CD8-positive, alpha-beta memory T cell (primary cell): ENCODE data around the gene MED27. TPM values are rescaled to one million over a fixed set of nuclear protein-coding genes. Genes with fewer than 3 reads are reported as not detected.

Experiments
- CTCF ChIA-PET: fragments of 350-600 bp; sonication (Branson Sonifier 250); formaldehyde crosslinking; loops from one replicate; lab custom pipeline; 2021; ENCODE audit warnings: antibody characterized with exemption; lab: Charles Lee
- POLR2A ChIA-PET: fragments of 350-600 bp; sonication (Branson Sonifier 250); formaldehyde crosslinking; loops from one replicate; lab custom pipeline; 2021; ENCODE audit warnings: antibody characterized with exemption; lab: Charles Lee
- DNase-seq, 5 donors: peaks; one replicate each; pipeline versions ENCODE4 v3.0.0 to v3.0.0-alpha.2; 2020 to 2022; ENCODE audit warnings: mixed read lengths in 1 of 5
- H3K27ac ChIP-seq: one replicate; pipeline ENCODE4 v1.7.0; 2013; ENCODE audit warnings: low read depth, mild to moderate bottlenecking, low read length, moderate library complexity
- H3K27me3 ChIP-seq: 2 replicates; pipeline ENCODE4 v1.7.0; 2013; ENCODE audit warnings: low read length, mild to moderate bottlenecking; ENCODE audit not compliant: insufficient read depth, poor library complexity, severe bottlenecking
- H3K36me3 ChIP-seq: 2 replicates; pipeline ENCODE4 v1.7.0; 2013; ENCODE audit warnings: mild to moderate bottlenecking, low read length, moderate library complexity; ENCODE audit not compliant: insufficient read depth
- H3K4me1 ChIP-seq: 2 replicates; pipeline ENCODE4 v1.7.0; 2013; ENCODE audit warnings: mild to moderate bottlenecking, low read length, moderate library complexity; ENCODE audit not compliant: insufficient read depth
- H3K4me3 ChIP-seq: 2 replicates; pipeline ENCODE4 v1.7.0; 2013; ENCODE audit warnings: mild to moderate bottlenecking, low read length
- H3K9me3 ChIP-seq: 2 replicates; pipeline ENCODE4 v1.7.0; 2013; ENCODE audit warnings: mild to moderate bottlenecking, low read length
- H3K27ac Mint-ChIP-seq, 8 donors: one replicate each; pipeline ENCODE4 v1.8.0; 2020 to 2021; ENCODE audit warnings: mixed read lengths in 8 of 8, mild to moderate bottlenecking in 6 of 8, inconsistent platforms in 3 of 8, moderate library complexity in 3 of 8
- H3K27me3 Mint-ChIP-seq, 2 donors: one replicate each; pipeline ENCODE4 v1.8.0; 2020 to 2021; ENCODE audit warnings: mixed read lengths in 2 of 2, mild to moderate bottlenecking in 1 of 2, moderate library complexity in 1 of 2
- H3K36me3 Mint-ChIP-seq, 3 donors: one replicate each; pipeline ENCODE4 v1.8.0; 2020 to 2021; ENCODE audit warnings: mixed read lengths in 3 of 3, inconsistent platforms in 1 of 3, mild to moderate bottlenecking in 1 of 3
- H3K4me1 Mint-ChIP-seq, 3 donors: one replicate each; pipeline ENCODE4 v1.8.0; 2020 to 2021; ENCODE audit warnings: mixed read lengths in 3 of 3, inconsistent platforms in 1 of 3, mild to moderate bottlenecking in 1 of 3
- H3K4me3 Mint-ChIP-seq, 7 donors: one replicate each; pipeline ENCODE4 v1.8.0; 2020 to 2021; ENCODE audit warnings: mixed read lengths in 7 of 7, mild to moderate bottlenecking in 6 of 7, moderate library complexity in 4 of 7, inconsistent platforms in 2 of 7
- H3K9me3 Mint-ChIP-seq, 5 donors: one replicate each; pipeline ENCODE4 v1.8.0; 2020 to 2022; ENCODE audit warnings: mixed read lengths in 5 of 5, mild to moderate bottlenecking in 3 of 5, moderate library complexity in 2 of 5, inconsistent platforms in 1 of 5
- polyA plus RNA-seq: library from polyadenylated mRNA; unstranded; fragments of 300-500 nt; fragmentation: Illumina TruSeq; gene quantifications from one replicate; pipeline ENCODE4 v1.2.3, GENCODE V29; 2021
- total RNA-seq, 2 experiments: library from RNA; stranded (reverse); gene quantifications; one replicate each; pipeline ENCODE4 v1.2.3, GENCODE V29; 2021

MED27 gene
- total and polyA plus RNA-seq, 3 experiments from 2014 or later: 31.6 to 39.7 (median 35.9) TPM

- Mint-ChIP-seq H3K4me3 (no peak overlapping the region), H3K27ac (no peak overlapping the region), H3K36me3 (peaks cover 0 to 33% (median 5%) of the 10 kb centered on the region in 3 donors), H3K9me3 (no peaks in the 10 kb centered on the region), H3K4me1 (peaks cover 0 to 4% (median 0%) of the 10 kb centered on the region in 3 donors), H3K27me3 (no peaks in the 10 kb centered on the region)
- no peaks in the 10 kb centered on the region for H3K4me1 ChIP-seq
- no peak overlapping the region for H3K27ac ChIP-seq
- no peaks in the 10 kb centered on the region for H3K27me3 ChIP-seq
- ChIA-PET POLR2A (no interaction called here), CTCF (no interaction called here)
- H3K36me3 ChIP-seq: no peaks in the 10 kb centered on the region
- no peak for DNase-seq
- H3K4me3 ChIP-seq: no peak overlapping the region
- no peaks in the 10 kb centered on the region for H3K9me3 ChIP-seq
Observed at GRCh38 chr9:131870156-131870555, 209.5 kb downstream of the MED27 start.

- peaks cover 0 to 35% (median 5%) of the 10 kb centered on the region in 3 donors for H3K36me3 Mint-ChIP-seq
- CTCF ChIA-PET: no interaction called here
Observed at GRCh38 chr9:131869348-131869747, 210.3 kb downstream of the MED27 start.

GRCh38 chr9:131868766-131869165 is 210.9 kb downstream of the MED27 start:
- H3K9me3 ChIP-seq: no peaks in the 10 kb centered on the region
- CTCF ChIA-PET: no interaction called here
- no peak overlapping the region for H3K27ac ChIP-seq
- no peaks in the 10 kb centered on the region for H3K36me3 ChIP-seq
- no peak for DNase-seq
- H3K36me3 Mint-ChIP-seq: peaks cover 0 to 35% (median 5%) of the 10 kb centered on the region in 3 donors
- no peak overlapping the region for H3K4me3 Mint-ChIP-seq
- POLR2A ChIA-PET: no interaction called here
- H3K4me1 ChIP-seq: no peaks in the 10 kb centered on the region
- H3K4me1 Mint-ChIP-seq: peaks cover 0 to 4% (median 0%) of the 10 kb centered on the region in 3 donors
- no peaks in the 10 kb centered on the region for H3K27me3 ChIP-seq
- no peak overlapping the region for H3K4me3 ChIP-seq
- no peaks in the 10 kb centered on the region for H3K9me3 Mint-ChIP-seq
- H3K27ac Mint-ChIP-seq: no peak overlapping the region
- H3K27me3 Mint-ChIP-seq: no peaks in the 10 kb centered on the region

More at GRCh38 chr9:131869348-131869747, 210.3 kb downstream of the MED27 start:
- POLR2A ChIA-PET: no interaction called here
- H3K4me1 Mint-ChIP-seq: peaks cover 0 to 4% (median 0%) of the 10 kb centered on the region in 3 donors
- no peak for DNase-seq
- Histone ChIP-seq H3K4me3 (no peak overlapping the region), H3K27me3 (no peaks in the 10 kb centered on the region), H3K36me3 (no peaks in the 10 kb centered on the region), H3K27ac (no peak overlapping the region), H3K9me3 (no peaks in the 10 kb centered on the region), H3K4me1 (no peaks in the 10 kb centered on the region)
- H3K4me3 Mint-ChIP-seq: no peak overlapping the region
- no peaks in the 10 kb centered on the region for H3K27me3 Mint-ChIP-seq
- H3K9me3 Mint-ChIP-seq: no peaks in the 10 kb centered on the region
- H3K27ac Mint-ChIP-seq: no peak overlapping the region

- H3K27me3 Mint-ChIP-seq: no peaks in the 10 kb centered on the region
- H3K27ac Mint-ChIP-seq: no peak overlapping the region
- no peak overlapping the region for H3K4me3 Mint-ChIP-seq
- Histone ChIP-seq H3K4me1 (no peaks in the 10 kb centered on the region), H3K9me3 (no peaks in the 10 kb centered on the region), H3K36me3 (no peaks in the 10 kb centered on the region), H3K27ac (no peak overlapping the region), H3K27me3 (no peaks in the 10 kb centered on the region), H3K4me3 (no peak overlapping the region)
- POLR2A ChIA-PET: no interaction called here
- CTCF ChIA-PET: no interaction called here
- H3K4me1 Mint-ChIP-seq: peaks cover 0 to 4% (median 0%) of the 10 kb centered on the region in 3 donors
- H3K9me3 Mint-ChIP-seq: no peaks in the 10 kb centered on the region
- H3K36me3 Mint-ChIP-seq: peaks cover 0 to 36% (median 4%) of the 10 kb centered on the region in 3 donors
- DNase-seq: no peak
Observed at GRCh38 chr9:131867611-131868192, 212.0 kb downstream of the MED27 start.

- ChIA-PET CTCF (no interaction called here), POLR2A (no interaction called here)
- Histone ChIP-seq H3K36me3 (no peaks in the 10 kb centered on the region), H3K4me1 (no peaks in the 10 kb centered on the region), H3K27ac (no peak overlapping the region), H3K27me3 (no peaks in the 10 kb centered on the region), H3K9me3 (no peaks in the 10 kb centered on the region), H3K4me3 (no peak overlapping the region)
- no peaks in the 10 kb centered on the region for H3K9me3 Mint-ChIP-seq
- no peak overlapping the region for H3K4me3 Mint-ChIP-seq
- no peak for DNase-seq
- H3K36me3 Mint-ChIP-seq: peaks cover 5 to 47% (median 10%) of the 10 kb centered on the region in 3 donors
- H3K4me1 Mint-ChIP-seq: peaks cover 0 to 4% (median 0%) of the 10 kb centered on the region in 3 donors
- H3K27ac Mint-ChIP-seq: peak overlapping the region in 2 of 8 donors; percentile 23 to 69
- H3K27me3 Mint-ChIP-seq: peaks cover 0 to 1% of the 10 kb centered on the region in 2 donors
Observed at GRCh38 chr9:131865446-131866195, 214.0 kb downstream of the MED27 start.

- Histone ChIP-seq H3K36me3 (no peaks in the 10 kb centered on the region), H3K27me3 (no peaks in the 10 kb centered on the region), H3K4me3 (no peak overlapping the region), H3K27ac (no peak overlapping the region), H3K4me1 (no peaks in the 10 kb centered on the region), H3K9me3 (no peaks in the 10 kb centered on the region)
- H3K36me3 Mint-ChIP-seq: peaks cover 5 to 58% (median 10%) of the 10 kb centered on the region in 3 donors
- H3K27ac Mint-ChIP-seq: no peak overlapping the region
- ChIA-PET CTCF (no interaction called here), POLR2A (no interaction called here)
- no peaks in the 10 kb centered on the region for H3K9me3 Mint-ChIP-seq
- peaks cover 0 to 4% (median 0%) of the 10 kb centered on the region in 3 donors for H3K4me1 Mint-ChIP-seq
- DNase-seq: no peak
- peaks cover 0 to 1% of the 10 kb centered on the region in 2 donors for H3K27me3 Mint-ChIP-seq
- no peak overlapping the region for H3K4me3 Mint-ChIP-seq
Observed at GRCh38 chr9:131864531-131864930, 215.1 kb downstream of the MED27 start.

GRCh38 chr9:131863306-131863896 is 216.3 kb downstream of the MED27 start:
- Histone ChIP-seq H3K27ac (no peak overlapping the region), H3K4me3 (no peak overlapping the region), H3K4me1 (no peaks in the 10 kb centered on the region), H3K9me3 (no peaks in the 10 kb centered on the region), H3K36me3 (no peaks in the 10 kb centered on the region), H3K27me3 (no peaks in the 10 kb centered on the region)
- peak overlapping the region in 1 of 8 donors; percentile 48 for H3K27ac Mint-ChIP-seq
- ChIA-PET CTCF (no interaction called here), POLR2A (no interaction called here)
- peaks cover 0 to 4% (median 0%) of the 10 kb centered on the region in 3 donors for H3K4me1 Mint-ChIP-seq
- peaks cover 0 to 1% of the 10 kb centered on the region in 2 donors for H3K27me3 Mint-ChIP-seq
- peak in 1 of 5 donors; percentile 21 for DNase-seq
- H3K4me3 Mint-ChIP-seq: no peak overlapping the region
- no peaks in the 10 kb centered on the region for H3K9me3 Mint-ChIP-seq
- peaks cover 5 to 60% (median 14%) of the 10 kb centered on the region in 3 donors for H3K36me3 Mint-ChIP-seq

- CTCF ChIA-PET: no interaction called here
- H3K4me1 Mint-ChIP-seq: peaks cover 0 to 4% (median 0%) of the 10 kb centered on the region in 3 donors
- POLR2A ChIA-PET: no interaction called here
- H3K4me3 ChIP-seq: no peak overlapping the region
- no peaks in the 10 kb centered on the region for H3K9me3 Mint-ChIP-seq
- no peaks in the 10 kb centered on the region for H3K27me3 ChIP-seq
- no peak for DNase-seq
- no peak overlapping the region for H3K27ac ChIP-seq
- peaks cover 5 to 60% (median 14%) of the 10 kb centered on the region in 3 donors for H3K36me3 Mint-ChIP-seq
- H3K9me3 ChIP-seq: no peaks in the 10 kb centered on the region
- no peak overlapping the region for H3K4me3 Mint-ChIP-seq
- H3K4me1 ChIP-seq: no peaks in the 10 kb centered on the region
- no peaks in the 10 kb centered on the region for H3K36me3 ChIP-seq
- H3K27ac Mint-ChIP-seq: peak overlapping the region in 1 of 8 donors; percentile 23
- peaks cover 0 to 1% of the 10 kb centered on the region in 2 donors for H3K27me3 Mint-ChIP-seq
Observed at GRCh38 chr9:131862261-131862660, 217.4 kb downstream of the MED27 start.
